ENCODE data around the gene AGBL1. TPM values are rescaled to one million over a fixed set of nuclear protein-coding genes. Genes with fewer than 3 reads are reported as not detected.

AGBL1 gene
- total RNA-seq, 1 experiment from 2014 or later = not detected

DNA sequence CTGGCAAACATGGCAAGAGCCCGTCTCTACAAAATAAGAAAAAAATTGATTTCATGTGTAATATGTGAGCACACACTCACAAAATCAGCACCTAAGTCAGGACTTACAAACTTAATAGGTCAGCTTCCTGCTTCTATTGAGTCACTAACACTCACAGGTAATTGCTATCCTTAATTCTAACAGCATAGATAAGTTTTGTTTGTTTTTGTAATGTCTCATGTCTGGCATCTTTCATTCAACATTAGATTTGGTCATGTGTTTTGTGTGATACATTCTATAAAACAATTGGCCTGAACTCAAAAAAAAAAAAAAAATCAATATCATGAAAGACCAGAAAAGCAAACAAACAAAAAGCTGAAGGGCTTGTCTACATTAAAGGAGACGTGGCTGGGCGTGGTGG, 564.7 kb downstream of the AGBL1 start:
- Histone ChIP-seq H2BK15ac (ENCODE audit: low read depth, low read length) (no peak overlapping the region), H3T11ph (ENCODE audit: low read length) (no peak overlapping the region), H3K18ac (ENCODE audit: insufficient read length, low read depth, low read length) (no peak overlapping the region), H3K79me2 (ENCODE audit: insufficient read depth, low read length) (no peaks in the 10 kb centered on the region), H2BK5ac (ENCODE audit: insufficient read length, low read length) (no peak overlapping the region), H3K79me1 (ENCODE audit: insufficient read depth, low read depth, low read length, poor library complexity, severe bottlenecking) (no peaks in the 10 kb centered on the region), H4K5ac (ENCODE audit: insufficient read length, low read depth, low read length) (no peak overlapping the region), H2AFZ (ENCODE audit: low read length) (no peak overlapping the region), H3K4me2 (ENCODE audit: insufficient read depth, insufficient read length, low read length) (no peak overlapping the region), H4K20me1 (ENCODE audit: control insufficient read depth, insufficient read depth, insufficient read length) (no peaks in the 10 kb centered on the region), H2BK12ac (ENCODE audit: insufficient read length, low read depth, low read length) (no peak overlapping the region), H3K14ac (ENCODE audit: insufficient read depth, low read length) (no peak overlapping the region), H3K23ac (ENCODE audit: insufficient read length, low read depth, low read length) (no peak overlapping the region), H3K9me3 (ENCODE audit: control insufficient read depth, low read depth, low read length) (no peaks in the 10 kb centered on the region), H2BK120ac (ENCODE audit: low read depth, low read length, poor library complexity, severe bottlenecking) (no peak overlapping the region), H3K27me3 (ENCODE audit: insufficient read depth, low read length) (no peaks in the 10 kb centered on the region), H4K8ac (replicated peaks; ENCODE audit: insufficient read length, low read depth, low read length) (no peak overlapping the region), H3K23me2 (ENCODE audit: insufficient read length, low read depth, low read length, poor library complexity, severe bottlenecking) (no peaks in the 10 kb centered on the region), H2AK5ac (ENCODE audit: insufficient read length, low read length) (no peak overlapping the region), H3K4me1 (ENCODE audit: insufficient read depth, low read length) (no peaks in the 10 kb centered on the region), H2BK20ac (ENCODE audit: low read depth, low read length, poor library complexity, severe bottlenecking) (no peak overlapping the region), H3K56ac (ENCODE audit: insufficient read length, low read depth, low read length) (no peak overlapping the region), H3K4ac (ENCODE audit: low read depth, low read length) (no peak overlapping the region), H4K91ac (ENCODE audit: insufficient read length, low read depth, low read length) (no peak overlapping the region), H3K27ac (ENCODE audit: insufficient read length, low read depth, low read length) (no peak overlapping the region), H3K9ac (ENCODE audit: extremely low read depth, insufficient read length, low read length) (no peak overlapping the region)
- Mint-ChIP-seq H3K36me3 (ENCODE audit: insufficient read depth in 1 of 3, low read depth in 3 of 3) (no peaks in the 10 kb centered on the region), H3K4me1 (no peaks in the 10 kb centered on the region), H3K4me3 (no peak overlapping the region), H3K27ac (no peak overlapping the region), H3K9me3 (no peaks in the 10 kb centered on the region), H3K27me3 (ENCODE audit: low read depth) (no peaks in the 10 kb centered on the region)
- WGBS (ENCODE audit: extremely low coverage, insufficient read length, low lambda C conversion rate) = no CpG with 5 or more reads among the region's 3 CpGs
- TF ChIP-seq, protein P1, sequence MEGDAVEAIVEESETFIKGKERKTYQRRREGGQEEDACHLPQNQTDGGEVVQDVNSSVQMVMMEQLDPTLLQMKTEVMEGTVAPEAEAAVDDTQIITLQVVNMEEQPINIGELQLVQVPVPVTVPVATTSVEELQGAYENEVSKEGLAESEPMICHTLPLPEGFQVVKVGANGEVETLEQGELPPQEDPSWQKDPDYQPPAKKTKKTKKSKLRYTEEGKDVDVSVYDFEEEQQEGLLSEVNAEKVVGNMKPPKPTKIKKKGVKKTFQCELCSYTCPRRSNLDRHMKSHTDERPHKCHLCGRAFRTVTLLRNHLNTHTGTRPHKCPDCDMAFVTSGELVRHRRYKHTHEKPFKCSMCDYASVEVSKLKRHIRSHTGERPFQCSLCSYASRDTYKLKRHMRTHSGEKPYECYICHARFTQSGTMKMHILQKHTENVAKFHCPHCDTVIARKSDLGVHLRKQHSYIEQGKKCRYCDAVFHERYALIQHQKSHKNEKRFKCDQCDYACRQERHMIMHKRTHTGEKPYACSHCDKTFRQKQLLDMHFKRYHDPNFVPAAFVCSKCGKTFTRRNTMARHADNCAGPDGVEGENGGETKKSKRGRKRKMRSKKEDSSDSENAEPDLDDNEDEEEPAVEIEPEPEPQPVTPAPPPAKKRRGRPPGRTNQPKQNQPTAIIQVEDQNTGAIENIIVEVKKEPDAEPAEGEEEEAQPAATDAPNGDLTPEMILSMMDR (conservative IDR thresholded peaks at IDR 0.05) = no peak
- no peak for DNase-seq

Data from H9 (cell line).